Upper lobe of left lung (tissue), 6 donors: Measurements from ENCODE around the gene ERC1. TPM values are rescaled to one million over a fixed set of nuclear protein-coding genes. Genes with fewer than 3 reads are reported as not detected.
"Not testable (repeated sequence)": the region's sequence is repeated elsewhere in the genome, so short reads cannot be mapped to it uniquely, and the experiment has no call there.

Source experiments
- ATAC-seq, 2 donors: fragments of 200-7000 bp; cut with Tn5 transposase; one replicate each; pipeline ENCODE4 v1.9.1; 2022; ENCODE audit warnings: mild to moderate bottlenecking in 2 of 2, moderate library complexity in 2 of 2; ENCODE audit not compliant: low FRiP score in 2 of 2
- DNase-seq, 2 donors: peaks; one replicate each; pipeline ENCODE4 v3.0.0-alpha.2; 2019 to 2020
- H3K27ac ChIP-seq, 4 donors: fragments of 200-600 bp; sonication (generic); one replicate each; pipeline ENCODE4 v1.5.1; 2016 to 2019
- H3K27me3 ChIP-seq, 4 donors: fragments of 200-600 bp; sonication (generic); one replicate each; pipeline ENCODE4 v1.5.1; 2017 to 2019
- H3K36me3 ChIP-seq, 4 donors: fragments of 200-600 bp; sonication (generic); one replicate each; pipeline ENCODE4 v1.5.1; 2016 to 2019
- H3K4me1 ChIP-seq, 4 donors: fragments of 200-600 bp; sonication (generic); one replicate each; pipeline ENCODE4 v1.5.1; 2018 to 2019
- H3K4me3 ChIP-seq, 4 donors: fragments of 200-600 bp; sonication (generic); one replicate each; pipeline ENCODE4 v1.5.1; 2017 to 2019; ENCODE audit warnings: mild to moderate bottlenecking in 2 of 4, moderate library complexity in 1 of 4
- H3K9me3 ChIP-seq, 4 donors: fragments of 200-600 bp; sonication (generic); one replicate each; pipeline ENCODE4 v1.5.1; 2018 to 2019
- CTCF ChIP-seq, 6 experiments: fragments of 450-650 bp in 4 of 6; fragments of 200-600 bp in 2 of 6; sonication (generic) in 2 of 6; IDR thresholded peaks; one replicate each; pipeline ENCODE4 v1.5.1; 2016 to 2019; ENCODE audit warnings: antibody characterized with exemption in 6 of 6
- EP300 ChIP-seq, 4 donors: sonication (generic); formaldehyde crosslinking; IDR thresholded peaks; one replicate each; pipeline ENCODE4 v1.5.1; 2017; ENCODE audit warnings: antibody characterized with exemption in 4 of 4, control low read depth in 2 of 4
- POLR2A ChIP-seq, 4 donors: fragments of 450-650 bp; IDR thresholded peaks; one replicate each; pipeline ENCODE4 v1.5.1; 2016 to 2017; ENCODE audit warnings: antibody characterized with exemption in 4 of 4, mild to moderate bottlenecking in 2 of 4
- POLR2AphosphoS5 ChIP-seq, 2 donors: sonication (generic); formaldehyde crosslinking; IDR thresholded peaks; one replicate each; pipeline ENCODE4 v1.5.1; 2017; ENCODE audit warnings: antibody characterized with exemption in 2 of 2
- WGBS, 2 donors: methylation state at CpG; one replicate each; pipeline ENCODE4 v1.1.5; 2017 to 2018; 5-methylcytosine and 5-hydroxymethylcytosine counted together
- total RNA-seq, 6 donors: library from RNA; depleted of rRNA in 4 of 6; stranded (reverse); fragments of >200 nt in 4 of 6; gene quantifications; one replicate each; pipeline versions ENCODE4 v1.1.0 to v1.2.1, GENCODE V29; 2016 to 2021
- donor health status: DM: no; HTN: no; CAD: no; lungs with moderate emphysema.
- donor health status: DM: no; HTN: yes; CAD: no; lungs with severe emphysema.

ERC1 gene
- total RNA-seq, 6 donors from 2014 or later = 37.7 to 158 (median 60.1) TPM

DNA sequence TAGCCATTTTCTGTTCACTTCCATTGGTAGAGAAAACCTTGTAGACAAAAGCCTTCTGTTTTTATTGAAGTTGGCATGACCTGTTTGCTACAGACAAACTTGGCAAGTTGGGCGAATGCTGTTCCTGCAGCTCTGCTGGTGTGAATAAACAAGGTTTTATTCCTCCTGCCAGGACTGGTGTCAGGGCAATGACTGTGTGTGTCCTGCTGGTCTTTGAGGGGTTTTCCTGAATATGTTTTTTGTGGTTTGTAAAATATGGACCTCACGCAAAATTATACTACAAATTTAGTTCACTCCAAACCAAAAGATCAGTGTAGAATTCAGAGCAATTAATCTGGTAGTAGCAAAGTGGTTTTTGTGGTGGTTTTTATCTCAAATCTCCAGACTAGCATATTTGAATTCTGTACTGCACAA is 140.8 kb downstream of the ERC1 start:
- Histone ChIP-seq H3K36me3 (no peaks in the 10 kb centered on the region), H3K9me3 (no peaks in the 10 kb centered on the region), H3K4me3 (no peak overlapping the region), H3K4me1 (peaks cover 0 to 10% (median 4%) of the 10 kb centered on the region in 4 donors), H3K27me3 (no peaks in the 10 kb centered on the region), H3K27ac (no peak overlapping the region)
- TF ChIP-seq POLR2AphosphoS5 (IDR thresholded peaks at IDR 0.05) (no peak), EP300 (IDR thresholded peaks at IDR 0.05) (no peak), POLR2A (IDR thresholded peaks at IDR 0.05) (no peak), CTCF (IDR thresholded peaks at IDR 0.05) (no peak)
- ATAC-seq = no peak
- DNase-seq = no peak
- 42% methylated on average over 2 of the region's 2 CpGs for WGBS, 2 donors

GRCh38 chr12:1132311-1132710 is 141.3 kb downstream of the ERC1 start:
- no peak for ATAC-seq
- no peak for DNase-seq
- no peaks in the 10 kb centered on the region for H3K36me3 ChIP-seq
- no peaks in the 10 kb centered on the region for H3K27me3 ChIP-seq
- no peaks in the 10 kb centered on the region for H3K9me3 ChIP-seq
- no peak overlapping the region for H3K27ac ChIP-seq
- peaks cover 0 to 10% (median 4%) of the 10 kb centered on the region in 4 donors for H3K4me1 ChIP-seq
- TF ChIP-seq EP300 (IDR thresholded peaks at IDR 0.05) = no peak
- TF ChIP-seq POLR2A (IDR thresholded peaks at IDR 0.05) = no peak
- TF ChIP-seq CTCF (IDR thresholded peaks at IDR 0.05) = no peak
- TF ChIP-seq POLR2AphosphoS5 (IDR thresholded peaks at IDR 0.05) = no peak
- H3K4me3 ChIP-seq = no peak overlapping the region
- WGBS, 2 donors = 73 to 80% methylated on average over 6 of the region's 6 CpGs

- no peak for ATAC-seq
- H3K4me3 ChIP-seq = no peak overlapping the region
- no peak overlapping the region for H3K27ac ChIP-seq
- H3K27me3 ChIP-seq = no peaks in the 10 kb centered on the region
- DNase-seq = no peak
- 96 to 98% methylated on average over 4 of the region's 4 CpGs for WGBS, 2 donors
- no peak for TF ChIP-seq POLR2AphosphoS5 (IDR thresholded peaks at IDR 0.05)
- TF ChIP-seq CTCF (IDR thresholded peaks at IDR 0.05) = no peak
- no peak for TF ChIP-seq EP300 (IDR thresholded peaks at IDR 0.05)
- no peak for TF ChIP-seq POLR2A (IDR thresholded peaks at IDR 0.05)
- H3K9me3 ChIP-seq = no peaks in the 10 kb centered on the region
- peaks cover 0 to 3% (median 0%) of the 10 kb centered on the region in 4 donors for H3K36me3 ChIP-seq
- no peaks in the 10 kb centered on the region for H3K4me1 ChIP-seq
These were observed 147.7 kb downstream of the ERC1 start for GRCh38 chr12:1138691-1139090.

GRCh38 chr12:1146758-1147157 is 155.7 kb downstream of the ERC1 start:
- H3K27ac ChIP-seq, H3K4me1 ChIP-seq, DNase-seq, H3K36me3 ChIP-seq, H3K4me3 ChIP-seq, ATAC-seq, H3K27me3 ChIP-seq, H3K9me3 ChIP-seq: not testable (repeated sequence)
- WGBS, 2 donors = 85 to 95% methylated on average over 4 of the region's 4 CpGs

GRCh38 chr12:1147821-1148220 is 156.8 kb downstream of the ERC1 start:
- no peak for ATAC-seq
- WGBS, 2 donors = 97% methylated on average over 2 of the region's 2 CpGs
- H3K27me3 ChIP-seq = no peaks in the 10 kb centered on the region

More at GRCh38 chr12:1147821-1148220, 156.8 kb downstream of the ERC1 start:
- DNase-seq = no peak
- no peak overlapping the region for H3K27ac ChIP-seq
- no peaks in the 10 kb centered on the region for H3K4me1 ChIP-seq
- TF ChIP-seq POLR2A (IDR thresholded peaks at IDR 0.05) (no peak), EP300 (IDR thresholded peaks at IDR 0.05) (no peak), CTCF (IDR thresholded peaks at IDR 0.05) (no peak), POLR2AphosphoS5 (IDR thresholded peaks at IDR 0.05) (no peak)
- peaks cover 0 to 4% (median 0%) of the 10 kb centered on the region in 4 donors for H3K36me3 ChIP-seq
- H3K4me3 ChIP-seq = no peak overlapping the region
- no peaks in the 10 kb centered on the region for H3K9me3 ChIP-seq
